NCI-H2029 treated with DMSO at 0.1 percent for 48 hours (cell line): ENCODE data around the gene LRRC70.
"Not testable (repeated sequence)": the region's sequence is repeated elsewhere in the genome, so short reads cannot be mapped to it uniquely, and the experiment has no call there.

Experiments
- DNase-seq: peaks from one replicate; lab custom pipeline; 2025; lab: John Stamatoyannopoulos, UW

LRRC70 gene

DNA sequence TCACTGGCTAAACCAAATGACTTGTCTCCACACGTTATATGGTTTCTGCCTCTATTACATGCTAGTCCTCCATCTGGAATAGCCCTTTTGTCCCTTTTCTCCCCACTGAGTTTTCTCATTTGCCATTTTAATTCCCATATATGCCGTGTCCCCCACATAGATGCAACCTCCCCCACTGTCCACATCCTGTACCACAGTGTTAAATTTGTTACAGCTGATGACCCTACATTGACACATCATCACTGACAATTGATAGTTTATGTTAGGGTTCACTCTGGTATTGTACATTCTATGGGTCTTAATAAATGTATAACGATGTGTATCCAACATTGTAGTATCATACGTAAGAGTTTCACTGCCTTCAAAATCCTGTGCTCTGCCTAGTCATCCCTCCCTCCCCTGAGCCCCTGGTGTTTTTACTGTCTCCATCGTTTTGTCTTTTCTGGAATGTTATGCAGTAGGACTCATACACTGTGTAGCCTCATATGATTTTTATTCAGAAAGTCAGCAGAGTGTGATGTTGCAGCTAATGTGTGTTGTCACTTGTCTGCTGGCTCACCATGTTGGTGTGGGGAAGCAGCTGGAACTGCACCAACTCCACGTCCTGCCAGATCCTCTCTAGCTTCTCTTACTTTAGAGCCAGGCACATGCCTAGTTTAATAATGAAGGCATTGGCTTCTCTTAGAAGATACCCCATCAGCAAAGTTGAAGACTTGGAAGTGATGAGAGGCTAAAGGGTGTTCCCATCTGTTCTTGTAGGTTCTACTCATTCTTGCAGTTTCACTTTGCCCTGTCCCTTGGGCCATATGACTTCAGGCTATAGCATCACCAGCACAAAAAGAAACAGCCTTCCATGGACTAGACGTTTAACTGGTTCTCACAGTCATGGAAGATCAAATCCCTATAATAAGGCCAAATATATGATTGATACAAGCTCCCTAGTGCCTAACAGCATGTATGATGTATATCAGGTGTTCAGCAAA is 30.2 kb downstream of the LRRC70 start:
- DNase-seq, result no peak

DNA sequence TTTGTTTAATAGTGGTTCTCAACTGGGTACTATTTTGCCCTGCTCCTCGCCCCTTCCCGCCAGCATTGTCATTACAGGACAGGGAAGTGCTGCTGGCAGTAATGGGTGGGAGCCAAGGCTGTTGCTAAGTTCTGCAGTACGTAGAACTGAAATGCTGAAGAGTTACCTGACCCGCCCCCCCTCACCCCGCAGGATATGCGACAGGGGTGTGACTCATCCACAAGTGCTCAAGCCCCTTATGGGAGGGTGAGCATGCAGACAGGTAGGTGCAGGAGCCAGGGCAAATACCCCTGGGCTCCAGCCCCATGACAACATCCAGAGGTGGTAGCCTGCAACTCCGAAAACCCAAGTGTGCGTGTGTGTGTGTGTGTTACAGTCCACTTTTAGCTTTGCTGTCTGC is 35.7 kb downstream of the LRRC70 start:
- no peak for DNase-seq

DNA sequence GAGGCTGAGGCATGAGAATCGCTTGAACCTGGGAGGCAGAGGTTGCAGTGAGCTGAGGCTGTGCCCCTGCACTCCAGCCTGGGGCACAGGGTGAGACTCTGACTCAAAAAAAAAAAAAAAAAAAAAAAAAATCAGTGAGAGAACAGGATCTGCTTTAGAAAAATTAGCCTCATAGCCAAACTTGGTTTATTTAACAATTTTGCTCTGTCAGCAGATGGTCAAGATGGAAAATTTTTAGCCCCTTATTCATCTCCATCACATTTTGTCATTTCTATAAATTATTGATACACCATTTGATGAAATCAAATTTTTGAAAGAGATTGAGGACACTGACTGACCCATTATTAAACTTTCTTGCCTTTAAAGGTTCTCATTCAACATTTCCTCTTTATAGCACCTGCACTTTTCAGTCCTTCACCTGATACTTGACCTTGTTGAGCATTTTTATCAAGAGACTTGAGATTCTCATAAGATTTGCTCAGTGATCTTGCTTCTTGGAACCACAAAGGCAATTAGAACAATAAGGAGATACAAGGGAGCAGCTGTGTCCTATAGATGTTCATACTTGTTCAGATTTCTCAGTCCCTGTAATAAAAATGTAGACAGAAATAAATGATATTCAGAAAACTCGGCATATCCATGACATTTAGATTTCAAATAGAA is 38.1 kb downstream of the LRRC70 start:
- DNase-seq, result no peak

DNA sequence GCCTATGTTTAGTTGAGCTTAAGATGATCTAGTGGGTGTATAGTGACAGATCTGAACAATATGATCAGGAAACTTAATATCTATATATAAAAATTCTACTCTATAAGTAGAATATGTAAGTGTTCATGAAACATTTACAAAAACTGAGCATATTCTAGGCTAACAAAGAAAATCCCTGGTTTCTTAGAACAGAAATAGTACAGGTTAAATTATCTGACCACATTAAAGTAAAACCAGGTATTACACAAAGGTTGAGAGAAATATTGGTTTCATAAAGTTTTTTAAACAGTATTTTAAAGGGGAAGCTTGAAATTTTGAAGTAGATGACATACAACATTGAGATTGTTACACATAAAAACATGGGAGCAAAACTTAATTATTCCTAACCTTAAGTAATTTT is 39.3 kb downstream of the LRRC70 start:
- DNase-seq, result no peak

DNA sequence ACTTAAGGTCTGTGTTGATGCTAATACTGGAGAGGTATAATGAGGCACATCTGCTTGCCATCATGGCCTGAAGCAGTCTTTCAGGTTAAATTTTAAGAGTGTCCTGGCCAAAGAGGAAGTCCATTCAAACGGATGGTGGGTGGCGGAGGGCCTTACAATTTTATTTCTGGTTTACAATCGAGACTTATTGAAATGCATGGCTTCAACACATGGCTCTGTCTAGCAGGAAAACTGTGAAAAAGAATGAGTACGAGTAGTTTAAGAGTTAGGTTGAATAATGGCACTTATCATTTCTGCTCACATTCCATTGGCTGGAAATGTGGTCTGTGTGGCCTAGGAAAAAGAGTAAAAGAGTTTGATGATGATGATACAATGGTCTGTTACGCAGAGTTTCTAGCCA is 42.1 kb downstream of the LRRC70 start:
- DNase-seq, result no peak

DNA sequence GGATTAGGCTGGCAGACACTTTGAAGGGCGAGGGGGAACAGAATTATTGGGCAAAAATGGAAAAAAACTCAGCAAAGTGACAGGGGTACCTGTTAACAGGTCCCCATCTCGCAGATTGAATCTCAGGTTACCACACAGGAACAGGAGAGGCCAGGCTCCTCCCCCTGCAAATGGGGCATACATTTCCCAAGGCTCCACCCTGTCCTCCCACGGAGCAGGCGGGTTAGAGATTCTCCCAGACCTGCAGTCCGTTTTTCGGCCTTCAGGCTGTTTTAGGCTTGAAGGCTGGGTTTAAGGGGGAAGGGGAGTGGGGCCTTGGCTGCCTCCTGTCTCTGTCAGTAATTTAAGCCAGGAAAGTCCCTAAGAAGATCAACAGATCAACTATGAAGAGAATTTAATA is 42.7 kb downstream of the LRRC70 start:
- DNase-seq, result no peak

DNA sequence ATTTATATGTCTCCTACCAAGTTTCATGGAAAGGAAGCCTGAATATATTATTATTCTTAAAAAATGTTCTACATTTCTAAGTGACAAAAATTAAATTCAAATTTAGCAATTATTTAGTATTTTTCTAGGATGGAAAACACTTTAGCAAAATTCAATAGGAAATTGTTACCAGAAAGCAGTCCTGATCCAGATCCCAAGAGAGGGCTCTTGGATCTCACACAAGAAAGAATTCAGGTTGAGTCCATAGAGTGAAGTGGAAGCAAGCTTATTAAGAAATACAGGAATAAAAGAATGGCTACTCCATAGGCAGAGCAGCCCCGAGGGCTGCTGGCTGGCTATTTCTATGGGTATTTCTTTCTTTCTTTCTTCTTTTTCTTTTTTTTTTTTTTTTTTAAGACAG is 44.7 kb downstream of the LRRC70 start:
- no peak for DNase-seq

DNA sequence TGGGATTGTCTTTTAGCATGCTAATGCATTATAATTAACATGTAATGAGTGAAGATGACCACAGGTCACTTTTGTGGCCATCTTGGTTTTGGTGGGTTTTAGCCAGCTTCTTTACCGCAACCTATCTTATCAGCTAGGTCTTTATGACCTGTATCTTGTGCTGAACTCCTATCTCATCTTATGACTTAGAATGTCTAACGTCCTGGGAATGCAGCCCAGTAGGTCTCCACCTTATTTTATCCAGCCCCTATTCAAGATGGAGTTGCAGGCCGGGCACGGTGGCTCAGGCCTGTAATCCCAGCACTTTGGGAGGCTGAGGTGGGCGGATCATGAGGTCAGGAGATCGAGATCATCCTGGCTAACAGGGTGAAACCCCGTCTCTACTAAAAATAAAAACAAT is 45.8 kb downstream of the LRRC70 start:
- not testable (repeated sequence) for DNase-seq

DNA sequence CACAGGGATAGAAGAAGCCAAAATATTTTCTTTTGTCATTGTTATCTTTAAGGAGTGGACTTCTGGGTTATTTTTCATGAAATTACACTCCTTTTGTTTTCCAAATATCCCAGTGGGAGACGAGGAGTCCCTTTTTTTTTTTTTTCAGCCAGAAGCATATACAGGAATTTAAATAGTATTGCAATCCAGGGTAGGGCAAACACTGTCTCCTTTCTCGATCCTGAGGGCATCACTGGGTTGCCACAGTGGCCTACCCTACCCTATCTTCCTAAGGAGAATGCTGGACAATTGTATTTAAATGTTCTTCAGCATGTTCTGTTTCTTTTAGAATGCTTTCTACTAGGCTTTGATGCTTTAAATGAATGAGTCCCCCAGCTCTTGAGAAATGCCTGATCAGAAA is 47.9 kb downstream of the LRRC70 start:
- DNase-seq, result no peak

DNA sequence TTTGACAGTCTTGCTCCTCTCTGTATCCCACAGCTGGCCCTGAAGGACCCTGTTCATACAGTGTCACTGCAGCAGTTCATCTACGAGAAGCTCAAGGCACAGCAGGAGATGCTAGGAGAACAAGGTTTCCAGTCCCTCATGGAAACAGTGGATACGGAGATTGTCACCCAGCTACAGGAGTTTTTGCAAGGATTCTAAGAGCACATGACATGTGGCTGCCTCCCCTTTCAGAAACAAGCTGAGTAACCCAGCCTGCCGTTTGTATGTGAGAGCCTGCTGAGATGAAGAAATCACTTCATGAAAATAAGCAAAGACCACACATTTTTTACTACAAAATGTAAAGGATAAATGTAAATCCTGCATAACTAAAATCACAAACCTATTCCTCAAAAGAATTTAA is 48.5 kb downstream of the LRRC70 start:
- DNase-seq, result no peak

DNA sequence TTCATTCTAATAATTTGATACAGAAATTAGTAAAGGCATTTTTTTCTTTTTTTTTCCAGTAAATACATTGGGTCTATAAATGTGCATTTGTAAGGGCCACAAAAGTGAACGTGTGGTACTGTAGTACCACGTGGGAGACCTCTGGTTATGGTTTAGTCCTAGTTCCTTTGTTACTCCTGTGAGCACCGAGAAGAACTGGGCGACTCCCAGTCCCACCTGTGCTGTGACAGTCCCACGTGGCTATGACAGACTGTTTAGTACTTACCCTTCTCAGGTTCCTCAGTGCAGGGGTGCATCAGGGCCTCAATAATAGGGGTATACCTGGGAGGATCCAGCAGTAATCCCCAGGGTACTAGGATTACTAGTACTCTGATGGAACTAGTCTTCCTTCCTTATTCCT is 49.3 kb downstream of the LRRC70 start:
- no peak for DNase-seq
